ENCODE results near the gene DSE.
"Not testable (repeated sequence)": the region's sequence is repeated elsewhere in the genome, so short reads cannot be mapped to it uniquely, and the experiment has no call there.

The DSE gene

GRCh38 chr6:116335612-116336215, 35.0 kb upstream of the DSE start:
- Histone ChIP-seq H3K27me3 (ENCODE audit: control insufficient read depth in 1 of 2, insufficient read depth in 2 of 2, low read length in 2 of 2) (no peaks in the 10 kb centered on the region), H3K4me3 (ENCODE audit: low read depth in 1 of 2, low read length in 2 of 2) (no peak overlapping the region), H3K27ac (ENCODE audit: low read depth, low read length) (no peak overlapping the region), H3K9me3 (ENCODE audit: low read length) (no peaks in the 10 kb centered on the region), H3K36me3 (ENCODE audit: insufficient read depth, low read length) (no peaks in the 10 kb centered on the region), H3K4me1 (ENCODE audit: insufficient read depth, low read length) (no peaks in the 10 kb centered on the region), H3K9ac (ENCODE audit: low read length) (no peak overlapping the region)

GRCh38 chr6:116338943-116339342, 31.8 kb upstream of the DSE start:
- no peaks in the 10 kb centered on the region for H3K9me3 ChIP-seq (ENCODE audit: low read length)
- no peak overlapping the region for H3K4me3 ChIP-seq (ENCODE audit: low read depth in 1 of 2, low read length in 2 of 2)
- H3K27me3 ChIP-seq (ENCODE audit: control insufficient read depth in 1 of 2, insufficient read depth in 2 of 2, low read length in 2 of 2), result no peaks in the 10 kb centered on the region
- no peaks in the 10 kb centered on the region for H3K4me1 ChIP-seq (ENCODE audit: insufficient read depth, low read length)
- H3K36me3 ChIP-seq (ENCODE audit: insufficient read depth, low read length), result no peaks in the 10 kb centered on the region
- H3K9ac ChIP-seq (ENCODE audit: low read length), result no peak overlapping the region
- no peak overlapping the region for H3K27ac ChIP-seq (ENCODE audit: low read depth, low read length)

- H3K27ac ChIP-seq (ENCODE audit: low read depth, low read length); H3K36me3 ChIP-seq (ENCODE audit: insufficient read depth, low read length); H3K9ac ChIP-seq (ENCODE audit: low read length); H3K27me3 ChIP-seq (ENCODE audit: control insufficient read depth in 1 of 2, insufficient read depth in 2 of 2, low read length in 2 of 2); H3K4me1 ChIP-seq (ENCODE audit: insufficient read depth, low read length); H3K4me3 ChIP-seq (ENCODE audit: low read depth in 1 of 2, low read length in 2 of 2); H3K9me3 ChIP-seq (ENCODE audit: low read length): not testable (repeated sequence)
Measured at GRCh38 chr6:116340625-116341024, 30.1 kb upstream of the DSE start.

- Histone ChIP-seq H3K27ac (ENCODE audit: low read depth, low read length) (no peak overlapping the region), H3K36me3 (ENCODE audit: insufficient read depth, low read length) (no peaks in the 10 kb centered on the region), H3K4me1 (ENCODE audit: insufficient read depth, low read length) (no peaks in the 10 kb centered on the region), H3K9ac (ENCODE audit: low read length) (no peak overlapping the region), H3K9me3 (ENCODE audit: low read length) (no peaks in the 10 kb centered on the region), H3K4me3 (ENCODE audit: low read depth in 1 of 2, low read length in 2 of 2) (no peak overlapping the region), H3K27me3 (ENCODE audit: control insufficient read depth in 1 of 2, insufficient read depth in 2 of 2, low read length in 2 of 2) (no peaks in the 10 kb centered on the region)
Measured at GRCh38 chr6:116349216-116349615, 21.5 kb upstream of the DSE start.

- Histone ChIP-seq H3K27me3 (ENCODE audit: control insufficient read depth in 1 of 2, insufficient read depth in 2 of 2, low read length in 2 of 2) (no peaks in the 10 kb centered on the region), H3K4me1 (ENCODE audit: insufficient read depth, low read length) (no peaks in the 10 kb centered on the region), H3K4me3 (ENCODE audit: low read depth in 1 of 2, low read length in 2 of 2) (no peak overlapping the region), H3K9ac (ENCODE audit: low read length) (no peak overlapping the region), H3K36me3 (ENCODE audit: insufficient read depth, low read length) (no peaks in the 10 kb centered on the region), H3K9me3 (ENCODE audit: low read length) (no peaks in the 10 kb centered on the region), H3K27ac (ENCODE audit: low read depth, low read length) (no peak overlapping the region)
Measured at GRCh38 chr6:116351101-116351500, 19.6 kb upstream of the DSE start.

- H3K36me3 ChIP-seq (ENCODE audit: insufficient read depth, low read length), result no peaks in the 10 kb centered on the region
- no peaks in the 10 kb centered on the region for H3K9me3 ChIP-seq (ENCODE audit: low read length)
- no peak overlapping the region for H3K27ac ChIP-seq (ENCODE audit: low read depth, low read length)
- H3K4me1 ChIP-seq (ENCODE audit: insufficient read depth, low read length), result no peaks in the 10 kb centered on the region
- no peak overlapping the region for H3K9ac ChIP-seq (ENCODE audit: low read length)
- H3K4me3 ChIP-seq (ENCODE audit: low read depth in 1 of 2, low read length in 2 of 2), result no peak overlapping the region
- no peaks in the 10 kb centered on the region for H3K27me3 ChIP-seq (ENCODE audit: control insufficient read depth in 1 of 2, insufficient read depth in 2 of 2, low read length in 2 of 2)
Measured at GRCh38 chr6:116352515-116353471, 18.0 kb upstream of the DSE start.

GRCh38 chr6:116354236-116354635, 16.5 kb upstream of the DSE start:
- H3K27me3 ChIP-seq (ENCODE audit: control insufficient read depth in 1 of 2, insufficient read depth in 2 of 2, low read length in 2 of 2), result no peaks in the 10 kb centered on the region
- H3K36me3 ChIP-seq (ENCODE audit: insufficient read depth, low read length), result no peaks in the 10 kb centered on the region
- no peak overlapping the region for H3K4me3 ChIP-seq (ENCODE audit: low read depth in 1 of 2, low read length in 2 of 2)
- H3K9me3 ChIP-seq (ENCODE audit: low read length), result no peaks in the 10 kb centered on the region
- H3K4me1 ChIP-seq (ENCODE audit: insufficient read depth, low read length), result no peaks in the 10 kb centered on the region
- H3K9ac ChIP-seq (ENCODE audit: low read length), result no peak overlapping the region
- no peak overlapping the region for H3K27ac ChIP-seq (ENCODE audit: low read depth, low read length)

- no peak overlapping the region for H3K27ac ChIP-seq (ENCODE audit: low read depth, low read length)
Measured at GRCh38 chr6:116355796-116356195, 15.0 kb upstream of the DSE start.

GRCh38 chr6:116359131-116359530, 11.6 kb upstream of the DSE start:
- Histone ChIP-seq H3K9me3 (ENCODE audit: low read length) (no peaks in the 10 kb centered on the region), H3K27me3 (ENCODE audit: control insufficient read depth in 1 of 2, insufficient read depth in 2 of 2, low read length in 2 of 2) (no peaks in the 10 kb centered on the region), H3K9ac (ENCODE audit: low read length) (no peak overlapping the region), H3K4me3 (ENCODE audit: low read depth in 1 of 2, low read length in 2 of 2) (no peak overlapping the region), H3K4me1 (ENCODE audit: insufficient read depth, low read length) (no peaks in the 10 kb centered on the region), H3K36me3 (ENCODE audit: insufficient read depth, low read length) (no peaks in the 10 kb centered on the region), H3K27ac (ENCODE audit: low read depth, low read length) (no peak overlapping the region)

More at GRCh38 chr6:116355796-116356195, 15.0 kb upstream of the DSE start:
- H3K36me3 ChIP-seq (ENCODE audit: insufficient read depth, low read length), result no peaks in the 10 kb centered on the region
- H3K9me3 ChIP-seq (ENCODE audit: low read length), result no peaks in the 10 kb centered on the region
- H3K27me3 ChIP-seq (ENCODE audit: control insufficient read depth in 1 of 2, insufficient read depth in 2 of 2, low read length in 2 of 2), result no peaks in the 10 kb centered on the region
- no peaks in the 10 kb centered on the region for H3K4me1 ChIP-seq (ENCODE audit: insufficient read depth, low read length)
- H3K9ac ChIP-seq (ENCODE audit: low read length), result no peak overlapping the region
- H3K4me3 ChIP-seq (ENCODE audit: low read depth in 1 of 2, low read length in 2 of 2), result no peak overlapping the region

GRCh38 chr6:116359835-116360234, 10.9 kb upstream of the DSE start:
- H3K9me3 ChIP-seq (ENCODE audit: low read length), result no peaks in the 10 kb centered on the region
- no peaks in the 10 kb centered on the region for H3K36me3 ChIP-seq (ENCODE audit: insufficient read depth, low read length)
- H3K27me3 ChIP-seq (ENCODE audit: control insufficient read depth in 1 of 2, insufficient read depth in 2 of 2, low read length in 2 of 2), result no peaks in the 10 kb centered on the region
- no peaks in the 10 kb centered on the region for H3K4me1 ChIP-seq (ENCODE audit: insufficient read depth, low read length)
- H3K9ac ChIP-seq (ENCODE audit: low read length), result no peak overlapping the region
- H3K4me3 ChIP-seq (ENCODE audit: low read depth in 1 of 2, low read length in 2 of 2), result no peak overlapping the region
- H3K27ac ChIP-seq (ENCODE audit: low read depth, low read length), result no peak overlapping the region

- no peaks in the 10 kb centered on the region for H3K9me3 ChIP-seq (ENCODE audit: low read length)
- no peaks in the 10 kb centered on the region for H3K4me1 ChIP-seq (ENCODE audit: insufficient read depth, low read length)
- H3K36me3 ChIP-seq (ENCODE audit: insufficient read depth, low read length), result no peaks in the 10 kb centered on the region
- H3K9ac ChIP-seq (ENCODE audit: low read length), result no peak overlapping the region
- H3K27me3 ChIP-seq (ENCODE audit: control insufficient read depth in 1 of 2, insufficient read depth in 2 of 2, low read length in 2 of 2), result no peaks in the 10 kb centered on the region
- no peak overlapping the region for H3K27ac ChIP-seq (ENCODE audit: low read depth, low read length)
- no peak overlapping the region for H3K4me3 ChIP-seq (ENCODE audit: low read depth in 1 of 2, low read length in 2 of 2)
Measured at GRCh38 chr6:116362276-116362675, 8.5 kb upstream of the DSE start.

All from muscle layer of colon (tissue), 2 donors.